UCSD-AML1 (cell line): ENCODE results near the gene BLTP3B.
"Not testable (repeated sequence)": the region's sequence is repeated elsewhere in the genome, so short reads cannot be mapped to it uniquely, and the experiment has no call there.

Source experiments
- DNase-seq: peaks from one replicate; lab custom pipeline; 2025; ENCODE audit not compliant: unreplicated experiment; lab: John Stamatoyannopoulos, UW

The BLTP3B gene

GRCh38 chr12:100142851-100143559, at the start of gene BLTP3B:
TSS of gene BLTP3B (minus strand) at chr12:100142874. CDS start at chr12:100142635, 239 bp downstream.
- DNase-seq = peak; percentile 89

GRCh38 chr12:100189636-100190394, 47.1 kb upstream of the BLTP3B start:
- no peak for DNase-seq

DNA sequence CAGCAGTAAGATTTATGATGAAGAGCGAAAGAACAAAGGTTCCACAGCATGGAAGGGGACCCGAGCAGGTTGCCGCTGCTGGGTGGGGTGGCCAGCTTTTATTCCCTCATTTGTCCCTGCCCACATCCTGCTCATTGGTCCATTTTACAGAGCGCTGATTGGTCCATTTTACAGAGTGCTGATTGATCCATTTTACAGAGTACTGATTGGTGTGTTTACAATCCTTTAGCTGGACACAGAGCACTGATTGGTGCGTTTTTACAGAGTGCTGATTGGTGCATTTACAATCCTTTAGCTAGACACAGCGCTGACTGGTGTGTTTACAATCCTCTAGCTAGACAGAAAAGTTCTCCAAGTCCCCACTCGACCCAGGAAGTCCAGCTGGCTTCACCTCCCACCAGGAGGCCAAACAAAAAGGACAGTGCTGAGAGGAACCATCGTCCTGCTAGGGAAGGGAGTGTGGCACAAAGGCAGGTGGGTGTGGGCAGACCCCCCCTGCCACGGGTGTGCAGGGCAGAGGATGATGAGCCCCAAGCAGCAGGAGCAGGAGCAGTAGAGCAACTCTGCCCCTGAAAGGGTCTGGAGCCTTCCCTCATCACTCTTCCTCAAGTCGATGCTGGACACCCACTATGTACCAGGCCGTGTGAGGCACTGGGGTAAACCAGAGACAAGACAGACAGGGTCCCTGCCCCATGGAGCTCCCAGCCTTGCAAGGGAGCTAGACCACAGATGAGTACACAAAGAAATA, 46.4 kb upstream of the BLTP3B start:
- DNase-seq = not testable (repeated sequence)

GRCh38 chr12:100187857-100188519, 45.3 kb upstream of the BLTP3B start:
- DNase-seq = no peak

- DNase-seq = no peak
These were observed 44.4 kb upstream of the BLTP3B start for GRCh38 chr12:100187068-100187467.

GRCh38 chr12:100186071-100186470, 43.4 kb upstream of the BLTP3B start:
- no peak for DNase-seq

- no peak for DNase-seq
These were observed 42.8 kb upstream of the BLTP3B start for GRCh38 chr12:100185361-100185894.

DNA sequence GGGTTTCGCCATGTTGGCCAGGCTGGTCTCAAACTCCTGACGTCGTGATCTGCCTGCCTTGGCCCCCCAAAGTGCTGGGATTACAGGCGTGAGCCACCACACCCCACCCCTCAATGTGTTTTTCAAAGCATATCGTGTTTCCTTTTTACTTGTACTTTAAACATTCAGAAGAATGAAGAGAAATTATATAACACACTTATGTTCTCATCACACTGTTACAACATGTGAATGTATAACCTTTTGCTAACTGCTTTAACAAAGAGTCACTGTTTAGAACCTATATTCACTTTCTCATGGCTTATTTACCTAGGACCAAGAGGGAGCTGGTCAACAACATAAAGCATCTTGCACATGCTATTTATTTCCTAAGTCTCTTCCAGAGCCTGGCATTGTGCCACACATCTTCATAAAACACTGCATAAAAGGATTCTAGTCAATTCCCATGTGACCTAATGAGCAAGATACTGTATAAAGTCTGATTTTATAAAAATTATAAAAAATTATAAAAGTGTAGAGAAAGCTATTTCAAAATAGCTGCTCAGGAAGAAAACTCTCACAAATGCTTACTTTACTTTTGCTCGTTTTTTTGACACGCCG, 42.0 kb upstream of the BLTP3B start:
- no peak for DNase-seq

- no peak for DNase-seq
These were observed 36.6 kb upstream of the BLTP3B start for GRCh38 chr12:100179252-100179651.

- DNase-seq = not testable (repeated sequence)
These were observed 33.8 kb upstream of the BLTP3B start for GRCh38 chr12:100176493-100176892.

GRCh38 chr12:100174495-100174894, 31.8 kb upstream of the BLTP3B start:
- no peak for DNase-seq

GRCh38 chr12:100173111-100173510, 30.4 kb upstream of the BLTP3B start:
- no peak for DNase-seq

DNA sequence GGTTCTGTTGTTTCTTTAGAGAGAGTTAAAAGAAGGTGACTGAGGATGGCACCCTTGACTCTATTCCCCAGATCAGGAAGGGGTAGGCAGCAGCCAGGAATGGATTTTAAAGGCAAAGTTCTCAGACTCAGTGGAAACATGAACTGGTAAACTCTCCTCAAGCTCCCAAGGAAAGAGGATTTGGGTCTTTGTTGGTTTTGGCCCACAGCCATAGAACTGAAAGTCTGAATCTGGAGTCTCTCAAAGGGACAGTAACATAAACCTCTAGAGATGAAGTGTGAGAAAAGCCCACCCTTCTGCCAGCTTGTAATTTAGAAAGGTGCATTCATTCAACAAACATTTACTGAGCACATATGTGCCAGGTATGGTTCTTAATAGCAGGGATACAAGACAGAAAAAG, 28.6 kb upstream of the BLTP3B start:
- no peak for DNase-seq

DNA sequence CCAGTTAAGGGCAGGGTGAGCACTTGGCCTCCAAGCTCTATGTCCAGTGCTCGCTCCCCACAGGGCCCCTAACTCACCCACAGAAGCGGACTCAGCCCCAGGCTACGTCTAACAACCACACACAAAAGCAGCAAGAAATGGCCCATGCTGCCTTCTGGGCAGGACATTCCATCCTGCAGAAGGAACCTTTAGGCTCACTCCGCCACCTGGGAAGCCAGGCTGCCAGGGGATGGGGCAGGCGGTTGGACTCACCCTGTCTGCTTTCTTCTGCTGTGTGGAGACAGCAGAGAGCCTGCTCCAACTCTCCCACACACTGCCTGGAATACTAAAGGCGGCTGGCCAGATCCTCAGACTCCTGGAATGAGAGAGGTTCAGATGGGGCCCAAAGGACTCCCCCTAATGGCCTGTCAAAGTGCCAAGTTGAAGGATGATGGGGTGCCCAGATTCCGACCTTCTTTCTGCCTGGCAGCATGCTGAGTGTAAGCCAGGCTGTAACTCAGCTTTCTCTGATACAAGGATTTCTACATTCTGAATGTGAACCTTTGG, 27.7 kb upstream of the BLTP3B start:
- DNase-seq = no peak

DNA sequence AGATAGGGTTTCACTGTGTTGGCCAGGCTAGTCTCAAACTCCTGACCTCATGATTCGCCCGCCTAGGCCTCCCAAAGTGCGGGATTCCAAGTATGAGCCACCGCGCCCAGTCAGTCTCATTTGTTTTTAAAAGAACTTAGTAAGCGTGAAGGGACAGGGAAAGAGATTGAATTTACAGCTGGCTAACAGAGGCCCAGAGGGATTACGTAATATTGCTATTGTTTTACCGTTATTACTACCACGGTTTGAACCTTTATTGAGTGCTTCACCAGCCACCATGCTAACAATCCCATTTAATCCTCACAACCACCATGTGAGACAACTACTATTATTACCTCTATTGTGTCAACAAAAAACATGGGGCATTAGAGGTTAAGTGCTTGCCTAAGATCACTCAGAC, 26.7 kb upstream of the BLTP3B start:
- no peak for DNase-seq

DNA sequence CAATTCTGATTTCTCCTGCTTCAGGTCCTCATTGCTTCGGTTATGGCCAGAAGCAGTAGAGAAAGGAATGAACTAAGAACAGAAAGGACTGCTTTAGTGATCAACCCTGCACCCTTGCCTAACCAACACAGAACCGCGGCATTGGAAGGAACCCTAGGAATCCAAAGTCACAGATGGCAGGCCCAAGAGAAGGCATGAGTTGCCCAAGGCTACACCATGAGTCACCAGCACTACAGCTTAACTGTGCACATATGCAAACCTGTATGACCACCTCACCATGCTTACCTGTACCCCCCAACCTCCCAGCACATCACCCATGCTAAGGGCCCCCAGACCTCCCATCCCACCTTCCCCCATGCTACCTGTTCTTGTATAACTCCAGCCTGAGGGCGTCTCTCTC, 25.9 kb upstream of the BLTP3B start:
- no peak for DNase-seq

GRCh38 chr12:100166232-100166631, 23.6 kb upstream of the BLTP3B start:
- no peak for DNase-seq

DNA sequence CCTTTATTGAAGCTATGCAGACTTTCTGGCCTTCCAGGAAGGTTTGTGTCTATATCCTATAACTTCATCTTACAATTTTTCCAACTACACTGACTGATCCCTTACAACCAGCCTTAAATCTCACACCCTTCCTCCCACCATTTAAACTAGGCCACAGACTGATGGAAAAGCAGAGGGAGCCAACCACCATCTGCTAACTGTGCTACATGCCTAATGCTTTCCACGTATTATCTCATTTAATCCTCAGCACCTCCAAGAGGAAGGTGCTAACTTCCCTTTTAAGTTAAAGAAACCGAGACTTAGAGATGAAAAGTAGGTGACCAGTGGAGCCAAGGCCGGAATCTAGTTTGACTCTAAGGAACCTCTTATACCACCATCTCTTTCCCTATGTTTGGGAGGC, 22.7 kb upstream of the BLTP3B start:
- DNase-seq = no peak

GRCh38 chr12:100164153-100164704, 21.6 kb upstream of the BLTP3B start:
- no peak for DNase-seq
